OCI-LY3 (cell line): ENCODE measurements around the gene INSIG1.

Source experiments
- CTCF ChIP-seq: fragments of 200-600, 300-600 bp; sonication (generic); IDR thresholded peaks from 2 replicates; pipeline ENCODE4 v1.5.1; 2014; ENCODE audit warnings: antibody characterized with exemption, low read length, low read depth
- EZH2phosphoT487 ChIP-seq: fragments of 200-600 bp; shearing (Covaris generic); IDR thresholded peaks from 2 replicates; pipeline ENCODE4 v1.6.1; 2018; ENCODE audit warnings: antibody characterized with exemption, mixed run types, low read depth

GRCh38 chr7:155267436-155267835, 30.2 kb upstream of the INSIG1 start:
- no peak for TF ChIP-seq CTCF
- no peak for TF ChIP-seq EZH2phosphoT487
